NK-92 (cell line): ENCODE data around the gene CELA2B.
"Not testable (repeated sequence)": the region's sequence is repeated elsewhere in the genome, so short reads cannot be mapped to it uniquely, and the experiment has no call there.

Source experiments
- DNase-seq: peaks from one replicate; lab custom pipeline; 2025; ENCODE audit not compliant: unreplicated experiment; lab: John Stamatoyannopoulos, UW

Gene CELA2B

DNA sequence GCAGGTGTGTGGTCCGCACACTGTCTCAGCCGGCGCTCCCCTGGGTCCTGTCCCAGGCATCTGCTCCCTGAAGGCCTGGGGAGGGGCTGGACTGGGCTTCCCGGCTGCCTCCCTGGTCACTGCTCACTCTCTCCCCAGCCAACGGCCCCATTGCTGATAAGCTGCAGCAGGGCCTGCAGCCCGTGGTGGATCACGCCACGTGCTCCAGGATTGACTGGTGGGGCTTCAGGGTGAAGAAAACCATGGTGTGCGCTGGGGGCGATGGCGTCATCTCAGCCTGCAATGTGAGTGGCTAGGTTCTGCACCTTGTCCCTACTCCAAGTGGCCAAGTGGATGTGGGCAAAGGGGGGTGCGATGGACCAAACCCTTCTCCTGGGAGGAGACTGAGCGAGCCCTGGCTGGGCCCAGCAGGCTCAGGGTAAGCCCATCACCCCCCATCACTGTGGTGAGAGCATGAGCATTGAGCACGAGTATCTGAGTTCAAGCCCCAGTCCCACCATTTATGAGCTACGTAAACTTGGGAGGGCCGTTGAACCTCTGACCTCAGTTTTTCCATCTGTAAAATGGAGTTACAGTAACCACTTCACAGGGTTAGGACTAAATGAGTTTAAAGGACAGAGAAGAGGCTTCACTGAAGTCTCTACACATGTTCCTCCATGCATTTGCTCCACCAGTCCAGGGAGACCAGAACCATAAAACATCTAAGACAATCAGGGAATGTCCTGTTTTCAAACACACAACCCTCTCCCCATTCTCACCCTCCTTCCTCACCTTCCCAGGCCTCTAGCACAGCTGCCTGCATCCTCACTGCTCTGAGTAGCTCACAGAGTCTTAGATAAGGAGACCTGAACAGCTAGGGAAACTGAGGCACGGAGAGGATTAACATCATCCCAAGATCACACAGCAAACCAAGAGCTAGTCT, 31.2 kb upstream of the CELA2B start:
- no peak for DNase-seq

- no peak for DNase-seq
These were observed 30.3 kb upstream of the CELA2B start for GRCh38 chr1:15445390-15446122.

DNA sequence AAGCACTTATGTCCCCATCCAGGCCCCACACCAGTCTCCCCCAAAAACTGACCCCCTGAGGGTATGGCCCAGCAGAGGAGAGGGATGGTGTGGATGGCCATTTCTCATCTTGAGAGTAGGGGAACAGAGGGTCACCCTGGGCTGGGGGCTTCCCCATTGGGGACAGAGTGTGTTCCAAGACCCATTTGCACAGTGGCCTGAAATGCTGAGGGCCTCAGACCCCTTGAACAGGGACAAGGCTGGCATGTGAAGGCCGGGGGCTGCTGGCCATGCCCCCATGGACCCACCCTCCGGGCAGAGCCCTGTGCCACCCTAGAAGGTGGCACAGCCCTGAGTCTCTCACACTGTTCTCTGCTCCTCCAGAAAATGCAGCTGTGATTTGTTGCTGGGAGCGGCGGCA, 29.7 kb upstream of the CELA2B start:
- no peak for DNase-seq

GRCh38 chr1:15448877-15449462, 26.9 kb upstream of the CELA2B start:
- DNase-seq = no peak

DNA sequence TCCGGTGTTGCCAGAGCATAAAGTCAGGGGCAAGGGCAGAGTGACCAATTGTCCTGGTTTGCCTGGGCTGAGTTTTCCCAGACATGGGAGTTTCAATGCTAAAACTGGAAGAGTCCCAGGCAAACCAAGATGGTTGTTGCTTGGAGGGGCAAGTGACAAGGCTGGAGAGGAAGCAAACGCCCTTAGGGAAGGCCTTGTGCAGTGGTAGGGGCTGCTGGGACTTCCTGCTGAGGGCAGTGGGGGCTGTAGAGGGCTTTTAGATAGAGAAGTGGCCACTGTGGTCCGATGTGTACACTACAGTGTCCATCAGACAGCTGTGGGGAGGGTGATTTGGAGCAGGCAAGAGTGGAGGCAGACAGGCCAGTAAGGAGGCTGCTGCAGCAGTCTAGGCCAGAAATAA, 26.3 kb upstream of the CELA2B start:
- DNase-seq = no peak

DNA sequence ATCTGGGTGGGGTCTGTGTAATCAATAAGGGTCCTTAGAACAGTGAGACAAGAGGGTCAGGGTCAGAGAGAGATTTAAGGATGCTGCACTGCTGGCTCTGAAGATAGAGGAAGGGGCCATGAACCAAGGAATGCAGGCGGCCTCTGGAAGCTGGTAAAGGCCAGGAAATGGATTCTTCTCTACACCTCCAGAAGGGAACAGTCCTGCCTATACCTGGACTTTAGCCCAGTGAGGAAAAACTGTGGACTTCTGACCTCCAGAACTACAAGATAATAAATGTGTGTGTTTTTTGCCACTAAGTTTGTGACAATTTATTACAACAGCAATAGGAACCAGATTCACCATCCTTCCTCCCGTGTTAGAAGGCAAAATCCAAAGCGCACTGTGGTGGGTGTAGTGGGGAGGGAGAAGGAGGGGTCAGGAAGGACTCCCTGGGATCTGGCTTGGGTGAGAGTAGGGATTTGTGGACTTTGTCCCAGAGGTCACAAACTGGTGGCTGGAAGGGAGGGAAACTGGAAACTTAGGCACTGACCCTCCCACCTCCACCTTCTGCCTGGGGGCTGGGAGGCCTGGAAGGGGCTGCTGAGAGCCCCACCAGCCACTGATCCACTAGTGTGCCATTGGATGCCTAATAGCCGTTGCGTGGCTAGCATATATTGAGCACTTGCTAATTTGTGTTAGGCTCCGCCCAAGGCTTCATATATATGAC, 24.7 kb upstream of the CELA2B start:
- DNase-seq = no peak

GRCh38 chr1:15452216-15452615, 23.7 kb upstream of the CELA2B start:
- DNase-seq = no peak

- no peak for DNase-seq
These were observed 22.9 kb upstream of the CELA2B start for GRCh38 chr1:15452866-15453571.

DNA sequence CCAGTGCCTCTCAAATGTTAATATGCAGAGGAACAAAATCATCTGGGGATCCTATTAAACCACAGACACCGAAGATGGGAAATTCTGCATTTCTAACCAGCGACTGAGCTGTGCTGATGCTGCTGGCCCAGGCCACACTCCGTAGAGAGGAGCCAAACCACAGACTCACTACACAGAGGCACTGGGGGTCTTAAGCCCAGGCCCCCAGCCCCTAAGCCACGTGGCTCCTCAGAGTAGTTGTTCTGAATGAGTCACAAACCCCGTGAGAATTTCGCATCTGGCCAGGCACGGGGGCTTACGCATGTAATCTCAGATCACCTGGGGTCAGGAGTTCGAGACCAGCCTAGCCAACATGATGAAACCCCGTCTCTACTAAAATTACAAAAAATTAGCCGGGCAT, 22.2 kb upstream of the CELA2B start:
- DNase-seq = no peak

DNA sequence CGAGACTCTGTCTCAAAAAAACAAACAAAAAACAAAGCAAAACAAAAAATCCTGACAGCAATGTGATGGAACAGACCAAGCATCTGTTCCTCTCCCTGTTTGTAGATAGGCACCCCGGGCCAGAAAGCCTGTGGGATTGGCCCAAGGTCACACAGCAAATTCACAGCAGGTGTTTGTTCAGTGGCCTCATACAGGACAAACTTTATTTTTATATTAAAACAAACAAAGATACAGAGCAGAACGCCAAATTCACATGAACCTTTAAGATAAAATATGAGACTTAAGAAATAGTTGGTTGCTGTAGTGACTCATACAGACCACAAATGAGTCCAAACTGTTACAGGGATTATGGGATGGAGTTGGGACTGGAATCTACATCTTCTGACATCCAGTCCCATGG, 21.6 kb upstream of the CELA2B start:
- no peak for DNase-seq

DNA sequence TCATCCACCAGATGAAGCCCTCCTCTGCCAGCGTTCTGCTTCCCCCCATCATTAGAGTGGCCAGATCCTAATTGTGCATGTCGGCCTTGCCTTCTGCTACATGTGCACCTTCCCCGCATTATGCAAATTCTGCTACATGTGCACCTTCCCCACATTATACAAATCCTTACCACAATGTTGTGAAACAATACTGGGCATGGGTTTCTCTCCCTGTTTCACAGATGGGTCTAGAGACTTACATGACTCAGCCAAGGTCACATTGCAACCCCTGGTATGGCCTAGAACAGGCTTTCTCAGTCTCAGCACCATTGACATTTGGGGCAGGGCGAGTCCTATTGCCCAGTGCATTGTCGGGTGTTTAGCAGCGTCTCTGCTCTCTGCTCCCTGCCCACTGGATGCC, 20.4 kb upstream of the CELA2B start:
- no peak for DNase-seq

DNA sequence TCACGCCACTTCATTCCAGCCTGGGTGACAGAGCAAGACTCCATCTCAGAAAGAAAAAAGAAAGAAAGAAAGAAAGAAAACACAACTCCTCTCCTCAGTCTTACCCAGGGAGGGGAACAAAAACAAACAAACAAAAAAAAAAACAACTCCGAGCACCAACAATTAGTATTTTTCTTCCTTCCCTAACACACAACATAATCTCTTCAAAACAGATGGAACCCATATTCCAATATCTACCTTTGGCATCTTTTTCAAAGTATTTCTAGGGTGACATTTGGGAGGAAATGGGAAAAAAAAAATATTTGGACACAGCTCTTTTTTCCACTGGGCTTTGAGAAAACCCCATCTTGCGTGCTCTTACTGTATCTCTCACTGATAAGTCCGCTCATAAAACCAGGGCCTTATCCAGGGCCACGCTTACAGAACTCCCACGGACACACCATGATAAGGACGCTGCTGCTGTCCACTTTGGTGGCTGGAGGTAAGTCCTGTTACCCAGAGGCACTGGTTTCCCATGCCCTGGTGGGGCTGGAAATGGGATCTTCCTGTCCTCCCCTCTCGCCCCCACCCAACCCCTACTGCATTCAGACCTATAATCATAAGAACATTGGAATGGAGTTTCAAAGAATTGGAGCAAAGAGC, 19.5 kb upstream of the CELA2B start, which contains the start of gene CELA2A:
TSS of gene CELA2A (plus strand) at position 420 of the 642 bp plus-strand sequence. CDS start at position 442, 22 bp downstream.
- no peak for DNase-seq

- DNase-seq = no peak
These were observed 18.3 kb upstream of the CELA2B start for GRCh38 chr1:15457585-15457984.

DNA sequence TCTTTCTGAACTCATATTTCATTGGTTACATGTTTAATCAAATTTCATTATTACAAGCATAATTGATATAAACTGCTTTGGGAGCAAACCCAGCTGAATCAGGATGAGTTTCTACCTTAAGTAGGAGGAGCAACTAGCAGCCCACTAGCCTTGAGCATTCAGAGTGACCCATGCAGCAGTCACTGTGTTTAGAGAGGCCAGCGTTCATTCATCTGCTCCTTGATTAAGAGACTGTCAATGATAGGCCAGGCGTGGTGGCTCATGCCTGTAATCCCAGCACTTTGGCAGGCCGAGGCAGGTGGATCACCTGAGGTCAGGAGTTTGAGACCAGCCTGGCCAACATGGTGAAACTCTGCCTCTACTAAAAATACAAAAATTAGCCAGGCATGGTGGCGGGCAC, 17.5 kb upstream of the CELA2B start:
- DNase-seq = not testable (repeated sequence)

DNA sequence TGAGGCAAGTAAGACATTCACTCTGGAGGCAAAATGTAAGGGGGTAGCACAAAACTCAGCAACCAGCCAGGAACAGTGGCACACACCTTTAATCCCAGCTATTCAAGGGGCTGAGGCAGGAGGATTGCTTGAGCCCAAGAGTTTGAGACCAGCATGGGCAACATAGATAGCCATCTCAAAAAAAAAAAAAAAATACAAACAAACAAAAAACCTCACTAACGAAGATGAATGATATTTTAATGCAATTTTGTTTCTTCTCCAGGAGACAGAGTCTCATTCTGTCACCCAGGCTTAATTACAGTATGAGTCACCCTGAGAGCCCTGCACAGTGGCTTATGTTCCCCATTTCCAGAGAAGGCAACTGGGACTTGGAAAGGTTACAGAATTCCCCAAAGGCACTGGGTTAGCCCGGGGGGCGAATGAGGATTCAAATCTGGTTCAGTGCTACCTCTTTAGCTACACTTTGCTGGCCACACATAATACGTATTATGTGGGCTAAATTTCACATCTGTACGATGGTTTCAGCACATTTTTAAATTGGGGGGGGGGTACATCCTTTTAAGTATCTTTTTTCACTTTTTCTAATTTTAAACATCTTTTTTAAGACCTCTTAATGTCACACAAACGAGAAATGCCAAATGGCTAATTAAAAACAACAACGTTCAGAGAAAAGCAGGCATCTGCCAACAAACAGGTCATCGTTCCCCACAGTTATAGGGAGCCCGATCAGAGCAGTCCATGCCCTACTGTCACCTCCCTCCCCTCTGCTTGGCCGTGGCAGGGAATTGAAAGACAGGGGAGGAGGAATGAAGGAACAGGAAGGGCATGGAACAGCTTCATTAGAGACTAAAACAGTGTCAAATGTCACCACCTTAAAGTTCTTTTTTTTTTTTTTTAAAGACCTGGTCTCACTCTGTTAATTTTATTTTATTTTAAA, 15.9 kb upstream of the CELA2B start:
- no peak for DNase-seq

- no peak for DNase-seq
These were observed 15.2 kb upstream of the CELA2B start for GRCh38 chr1:15460708-15461095.

GRCh38 chr1:15463064-15463800, 12.7 kb upstream of the CELA2B start:
- not testable (repeated sequence) for DNase-seq

DNA sequence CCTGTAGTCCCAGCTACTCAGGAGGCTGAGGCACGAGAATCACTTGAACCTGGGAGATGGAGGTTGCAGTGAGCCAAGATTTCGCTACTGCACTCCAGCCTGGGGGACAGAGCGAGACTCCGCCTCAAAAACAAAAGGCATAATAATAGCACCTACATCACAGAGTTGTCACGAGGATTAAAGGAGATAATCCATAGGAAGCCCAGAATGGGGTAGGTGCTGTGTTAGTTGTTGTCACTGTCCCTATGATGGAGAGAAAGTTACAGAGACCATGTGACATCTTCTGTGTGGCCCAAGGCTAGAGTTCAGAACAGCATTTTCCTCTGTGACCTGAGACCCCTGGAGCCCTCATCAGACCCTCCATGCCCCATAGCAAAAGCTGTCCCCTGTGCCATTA, 12.0 kb upstream of the CELA2B start:
- DNase-seq = not testable (repeated sequence)
